Measurements from ENCODE around the gene NCAM1. TPM values are rescaled to one million over a fixed set of nuclear protein-coding genes. Genes with fewer than 3 reads are reported as not detected.

NCAM1 gene
- total and polyA plus RNA-seq, 2 experiments from 2014 or later, result 0.76 to 1.6 TPM

GRCh38 chr11:113319085-113319484, 357.9 kb downstream of the NCAM1 start:
- Histone ChIP-seq H3K27me3 (ENCODE audit: insufficient read depth) (no peaks in the 10 kb centered on the region), H3F3A (replicated peaks; ENCODE audit: low read depth) (no peaks in the 10 kb centered on the region), H3K36me3 (ENCODE audit: insufficient read depth) (no peaks in the 10 kb centered on the region), H2AFZ (no peak overlapping the region), H4K20me1 (replicated peaks; ENCODE audit: insufficient read depth) (no peaks in the 10 kb centered on the region), H3K4me3 (no peak overlapping the region), H3K4me2 (no peak overlapping the region), H3K79me2 (replicated peaks; ENCODE audit: insufficient read depth) (no peaks in the 10 kb centered on the region), H3K4me1 (ENCODE audit: insufficient read depth) (peaks cover 11% of the 10 kb centered on the region; the same call in 1 of the 2 replicates), H3K9me2 (ENCODE audit: insufficient read depth) (no peaks in the 10 kb centered on the region), H3K27ac (ENCODE audit: low read depth) (no peak overlapping the region)
- Mint-ChIP-seq H3K9me3 (no peaks in the 10 kb centered on the region; the same call in 2 of the 3 replicates), H3K36me3 (ENCODE audit: low read depth) (peaks cover 15% of the 10 kb centered on the region; the same call in 2 of the 3 replicates), H3K27ac (no peak overlapping the region), H3K27me3 (ENCODE audit: insufficient read depth, low read depth, poor library complexity) (no peaks in the 10 kb centered on the region), H3K4me1 (peaks cover 10% of the 10 kb centered on the region), H3K4me3 (no peak overlapping the region)
- ATAC-seq (no peak), DNase-seq (ENCODE audit: low spot score) (no peak)
- TF ChIP-seq ZNF114 (CRISPR knock-in tag; IDR thresholded peaks at IDR 0.05), result no peak

DNA sequence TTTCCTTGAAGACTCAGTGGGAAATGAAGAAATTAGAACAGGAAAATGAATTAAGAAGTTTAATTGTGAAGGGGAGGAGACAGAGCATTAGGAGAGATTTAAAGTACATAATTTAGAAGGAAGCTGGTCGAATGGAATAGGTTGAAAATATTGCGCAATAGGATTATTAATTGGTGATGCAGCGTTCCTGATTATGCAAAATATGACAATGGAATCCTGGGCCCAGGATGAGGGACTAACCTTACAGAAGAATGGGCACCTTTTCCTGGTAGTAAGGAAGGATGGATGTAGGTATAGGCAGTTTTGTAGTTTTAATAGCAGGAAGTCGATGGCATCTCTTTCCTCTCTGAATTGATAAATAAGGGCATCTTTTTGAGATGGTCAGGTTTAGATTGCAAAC, 360.9 kb downstream of the NCAM1 start:
- Mint-ChIP-seq H3K27me3 (ENCODE audit: insufficient read depth, low read depth, poor library complexity) (no peaks in the 10 kb centered on the region), H3K27ac (no peak overlapping the region), H3K36me3 (ENCODE audit: low read depth) (peaks cover 15% of the 10 kb centered on the region; the same call in 2 of the 3 replicates), H3K4me3 (no peak overlapping the region), H3K4me1 (peaks cover 4% of the 10 kb centered on the region; the same call in 2 of the 3 replicates), H3K9me3 (no peaks in the 10 kb centered on the region; the same call in 2 of the 3 replicates)
- DNase-seq (ENCODE audit: low spot score) (no peak), ATAC-seq (no peak)
- Histone ChIP-seq H3K79me2 (replicated peaks; ENCODE audit: insufficient read depth) (no peaks in the 10 kb centered on the region), H3K36me3 (ENCODE audit: insufficient read depth) (no peaks in the 10 kb centered on the region), H3K27me3 (ENCODE audit: insufficient read depth) (no peaks in the 10 kb centered on the region), H3K27ac (ENCODE audit: low read depth) (no peak overlapping the region), H2AFZ (no peak overlapping the region), H3K4me1 (ENCODE audit: insufficient read depth) (no peaks in the 10 kb centered on the region), H4K20me1 (replicated peaks; ENCODE audit: insufficient read depth) (no peaks in the 10 kb centered on the region), H3K4me3 (no peak overlapping the region), H3F3A (replicated peaks; ENCODE audit: low read depth) (no peaks in the 10 kb centered on the region), H3K4me2 (no peak overlapping the region), H3K9me2 (ENCODE audit: insufficient read depth) (no peaks in the 10 kb centered on the region)
- TF ChIP-seq, protein P1, sequence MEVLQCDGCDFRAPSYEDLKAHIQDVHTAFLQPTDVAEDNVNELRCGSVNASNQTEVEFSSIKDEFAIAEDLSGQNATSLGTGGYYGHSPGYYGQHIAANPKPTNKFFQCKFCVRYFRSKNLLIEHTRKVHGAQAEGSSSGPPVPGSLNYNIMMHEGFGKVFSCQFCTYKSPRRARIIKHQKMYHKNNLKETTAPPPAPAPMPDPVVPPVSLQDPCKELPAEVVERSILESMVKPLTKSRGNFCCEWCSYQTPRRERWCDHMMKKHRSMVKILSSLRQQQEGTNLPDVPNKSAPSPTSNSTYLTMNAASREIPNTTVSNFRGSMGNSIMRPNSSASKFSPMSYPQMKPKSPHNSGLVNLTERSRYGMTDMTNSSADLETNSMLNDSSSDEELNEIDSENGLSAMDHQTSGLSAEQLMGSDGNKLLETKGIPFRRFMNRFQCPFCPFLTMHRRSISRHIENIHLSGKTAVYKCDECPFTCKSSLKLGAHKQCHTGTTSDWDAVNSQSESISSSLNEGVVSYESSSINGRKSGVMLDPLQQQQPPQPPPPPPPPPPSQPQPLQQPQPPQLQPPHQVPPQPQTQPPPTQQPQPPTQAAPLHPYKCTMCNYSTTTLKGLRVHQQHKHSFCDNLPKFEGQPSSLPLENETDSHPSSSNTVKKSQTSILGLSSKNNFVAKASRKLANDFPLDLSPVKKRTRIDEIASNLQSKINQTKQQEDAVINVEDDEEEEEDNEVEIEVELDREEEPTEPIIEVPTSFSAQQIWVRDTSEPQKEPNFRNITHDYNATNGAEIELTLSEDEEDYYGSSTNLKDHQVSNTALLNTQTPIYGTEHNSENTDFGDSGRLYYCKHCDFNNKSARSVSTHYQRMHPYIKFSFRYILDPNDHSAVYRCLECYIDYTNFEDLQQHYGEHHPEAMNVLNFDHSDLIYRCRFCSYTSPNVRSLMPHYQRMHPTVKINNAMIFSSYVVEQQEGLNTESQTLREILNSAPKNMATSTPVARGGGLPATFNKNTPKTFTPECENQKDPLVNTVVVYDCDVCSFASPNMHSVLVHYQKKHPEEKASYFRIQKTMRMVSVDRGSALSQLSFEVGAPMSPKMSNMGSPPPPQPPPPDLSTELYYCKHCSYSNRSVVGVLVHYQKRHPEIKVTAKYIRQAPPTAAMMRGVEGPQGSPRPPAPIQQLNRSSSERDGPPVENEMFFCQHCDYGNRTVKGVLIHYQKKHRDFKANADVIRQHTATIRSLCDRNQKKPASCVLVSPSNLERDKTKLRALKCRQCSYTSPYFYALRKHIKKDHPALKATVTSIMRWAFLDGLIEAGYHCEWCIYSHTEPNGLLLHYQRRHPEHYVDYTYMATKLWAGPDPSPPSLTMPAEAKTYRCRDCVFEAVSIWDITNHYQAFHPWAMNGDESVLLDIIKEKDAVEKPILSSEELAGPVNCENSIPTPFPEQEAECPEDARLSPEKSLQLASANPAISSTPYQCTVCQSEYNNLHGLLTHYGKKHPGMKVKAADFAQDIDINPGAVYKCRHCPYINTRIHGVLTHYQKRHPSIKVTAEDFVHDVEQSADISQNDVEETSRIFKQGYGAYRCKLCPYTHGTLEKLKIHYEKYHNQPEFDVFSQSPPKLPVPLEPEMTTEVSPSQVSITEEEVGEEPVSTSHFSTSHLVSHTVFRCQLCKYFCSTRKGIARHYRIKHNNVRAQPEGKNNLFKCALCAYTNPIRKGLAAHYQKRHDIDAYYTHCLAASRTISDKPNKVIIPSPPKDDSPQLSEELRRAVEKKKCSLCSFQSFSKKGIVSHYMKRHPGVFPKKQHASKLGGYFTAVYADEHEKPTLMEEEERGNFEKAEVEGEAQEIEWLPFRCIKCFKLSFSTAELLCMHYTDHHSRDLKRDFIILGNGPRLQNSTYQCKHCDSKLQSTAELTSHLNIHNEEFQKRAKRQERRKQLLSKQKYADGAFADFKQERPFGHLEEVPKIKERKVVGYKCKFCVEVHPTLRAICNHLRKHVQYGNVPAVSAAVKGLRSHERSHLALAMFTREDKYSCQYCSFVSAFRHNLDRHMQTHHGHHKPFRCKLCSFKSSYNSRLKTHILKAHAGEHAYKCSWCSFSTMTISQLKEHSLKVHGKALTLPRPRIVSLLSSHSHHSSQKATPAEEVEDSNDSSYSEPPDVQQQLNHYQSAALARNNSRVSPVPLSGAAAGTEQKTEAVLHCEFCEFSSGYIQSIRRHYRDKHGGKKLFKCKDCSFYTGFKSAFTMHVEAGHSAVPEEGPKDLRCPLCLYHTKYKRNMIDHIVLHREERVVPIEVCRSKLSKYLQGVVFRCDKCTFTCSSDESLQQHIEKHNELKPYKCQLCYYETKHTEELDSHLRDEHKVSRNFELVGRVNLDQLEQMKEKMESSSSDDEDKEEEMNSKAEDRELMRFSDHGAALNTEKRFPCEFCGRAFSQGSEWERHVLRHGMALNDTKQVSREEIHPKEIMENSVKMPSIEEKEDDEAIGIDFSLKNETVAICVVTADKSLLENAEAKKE (CRISPR knock-in tag; IDR thresholded peaks at IDR 0.05), result no peak
- TF ChIP-seq JUNB (IDR thresholded peaks at IDR 0.05; ENCODE audit: unreplicated experiment) (no peak), ETS1 (IDR thresholded peaks at IDR 0.05) (no peak), STAT1 (IDR thresholded peaks at IDR 0.05; ENCODE audit: unreplicated experiment) (no peak), POLR2AphosphoS5 (IDR thresholded peaks at IDR 0.05; ENCODE audit: low read depth) (no peak), CREB1 (CRISPR knock-in tag; IDR thresholded peaks at IDR 0.05; ENCODE audit: low read depth) (no peak), REST (IDR thresholded peaks at IDR 0.05; ENCODE audit: unreplicated experiment) (no peak), EZH2 (IDR thresholded peaks at IDR 0.05; ENCODE audit: low read depth, unreplicated experiment) (no peak)
- TF ChIP-seq, protein P2, sequence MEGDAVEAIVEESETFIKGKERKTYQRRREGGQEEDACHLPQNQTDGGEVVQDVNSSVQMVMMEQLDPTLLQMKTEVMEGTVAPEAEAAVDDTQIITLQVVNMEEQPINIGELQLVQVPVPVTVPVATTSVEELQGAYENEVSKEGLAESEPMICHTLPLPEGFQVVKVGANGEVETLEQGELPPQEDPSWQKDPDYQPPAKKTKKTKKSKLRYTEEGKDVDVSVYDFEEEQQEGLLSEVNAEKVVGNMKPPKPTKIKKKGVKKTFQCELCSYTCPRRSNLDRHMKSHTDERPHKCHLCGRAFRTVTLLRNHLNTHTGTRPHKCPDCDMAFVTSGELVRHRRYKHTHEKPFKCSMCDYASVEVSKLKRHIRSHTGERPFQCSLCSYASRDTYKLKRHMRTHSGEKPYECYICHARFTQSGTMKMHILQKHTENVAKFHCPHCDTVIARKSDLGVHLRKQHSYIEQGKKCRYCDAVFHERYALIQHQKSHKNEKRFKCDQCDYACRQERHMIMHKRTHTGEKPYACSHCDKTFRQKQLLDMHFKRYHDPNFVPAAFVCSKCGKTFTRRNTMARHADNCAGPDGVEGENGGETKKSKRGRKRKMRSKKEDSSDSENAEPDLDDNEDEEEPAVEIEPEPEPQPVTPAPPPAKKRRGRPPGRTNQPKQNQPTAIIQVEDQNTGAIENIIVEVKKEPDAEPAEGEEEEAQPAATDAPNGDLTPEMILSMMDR (conservative IDR thresholded peaks at IDR 0.05; ENCODE audit: low read depth in 2 of 2), result no peak
